ENCODE measurements around the gene OR5K4. TPM values are rescaled to one million over a fixed set of nuclear protein-coding genes. Genes with fewer than 3 reads are reported as not detected.
A peak's percentile ranks its signal among the peaks of the same experiment; 100 is the strongest.

The OR5K4 gene
- 231 and 236 TPM in 2 replicates for total RNA-seq (2013; cell fraction: nucleolus; rRNA removed)
- 0.38 TPM in 1 of 2 replicates, not detected in the other for total RNA-seq (2014; rRNA removed)
- not detected in 2 replicates for total RNA-seq (2014; rRNA removed; fragmentation: Illumina TruSeq; extraction: Trizol)
- not detected in 2 replicates for total RNA-seq (2021)
- not detected for polyA plus RNA-seq (2011; ENCODE audit: low read depth)
- 2.1 and 3.4 TPM in 2 replicates for polyA plus RNA-seq (2011; rRNA removed)
- polyA plus RNA-seq (2011; cell fraction: cytosol; rRNA removed): 0.07 and 0.12 TPM in 2 replicates
- 6.2 and 6.7 TPM in 2 replicates for polyA plus RNA-seq (2011; cell fraction: nucleus; rRNA removed)
- polyA plus RNA-seq (2012): not detected in 2 replicates
- polyA plus RNA-seq (2014; fragmentation: Illumina TruSeq; extraction: Trizol): not detected in 2 replicates
- polyA plus RNA-seq (2014; fragmentation: Nextera tagmentation; extraction: Ambion mirVana): not detected
- polyA plus RNA-seq (2014; rRNA removed): not detected in 2 replicates
- polyA plus RNA-seq (2016; fragmentation: Nextera tagmentation; extraction: Ambion mirVana): not detected
- polyA minus RNA-seq (2011; rRNA and poly(A)+ RNA removed): 26.3 and 30.4 TPM in 2 replicates
- polyA minus RNA-seq (2011; cell fraction: cytosol; rRNA and poly(A)+ RNA removed): not detected in 2 replicates
- polyA minus RNA-seq (2011; cell fraction: nucleus; rRNA and poly(A)+ RNA removed): 49.4 and 68.4 TPM in 2 replicates
- Bru-seq, nascent RNA: percentile 93 among the genes with signal in this experiment
- BruChase-seq, experiment 1, labeled RNA remaining after a 6-hour chase: percentile 95 among the genes with signal in this experiment
- BruChase-seq, experiment 2, labeled RNA remaining after a 2-hour chase: percentile 97 among the genes with signal in this experiment
- long read RNA-seq, experiment 1: 0 reads
- long read RNA-seq, experiment 2: 0 reads

- H3K9ac ChIP-seq (ENCODE audit: control insufficient read depth, insufficient read depth, low read length): no peak within 1 kb of the TSS
- FAIRE-seq (no peak), DNase-seq (ENCODE audit: low read depth, low spot score) (no peak), ATAC-seq (no peak)
- 48% methylated on average over 2 of the region's 2 CpGs for WGBS (ENCODE audit: insufficient coverage, insufficient replicate concordance, low lambda C conversion rate, missing lambda C conversion rate)
- TF ChIP-seq SP1 (IDR thresholded peaks at IDR 0.05; ENCODE audit: low read depth, low read length) (no peak), MAX (IDR thresholded peaks at IDR 0.05; ENCODE audit: low read depth, low read length) (no peak), HDAC2 (IDR thresholded peaks at IDR 0.05) (no peak), STAT3 (IDR thresholded peaks at IDR 0.05; ENCODE audit: low read depth, low read length) (no peak), HDGF (IDR thresholded peaks at IDR 0.05) (no peak), BACH1 (IDR thresholded peaks at IDR 0.05; ENCODE audit: borderline replicate concordance) (no peak)
- RAD21 ChIA-PET (ENCODE audit: unreplicated experiment): no interaction called here
- H3K4me2 ChIP-seq (ENCODE audit: control insufficient read depth, insufficient read depth): no peak within 1 kb of the TSS
- intact Hi-C loops (cut with micrococcal nuclease; ENCODE audit: unreplicated experiment) (no loop called here), in situ Hi-C loops (cut with MboI) (no loop called here)
- BruUV-seq (replicated peaks): no TSS peak
- POLR2A ChIA-PET: no interaction called here
- SMC1A ChIA-PET (ENCODE audit: uncharacterized antibody, unreplicated experiment): no interaction called here
- no peaks in the 10 kb centered on the region for H4K20me1 ChIP-seq (ENCODE audit: control insufficient read depth, insufficient read depth)
- H3K79me2 ChIP-seq (ENCODE audit: control insufficient read depth, insufficient read depth, low read length): no peaks in the 10 kb centered on the region
- no peak within 1 kb of the TSS for H3K4me3 ChIP-seq
- H3K36me3 ChIP-seq (ENCODE audit: control insufficient read depth in 2 of 2, insufficient read depth in 2 of 2, low read length in 1 of 2): no peaks in the 10 kb centered on the region
- CTCF ChIA-PET: no interaction called here
- no peaks in the 10 kb centered on the region for H3K27me3 ChIP-seq (replicated peaks in 1 of 2; ENCODE audit: control insufficient read depth in 2 of 2, insufficient read depth in 2 of 2, low read length in 1 of 2)
- H3K9me3 ChIP-seq (replicated peaks; ENCODE audit: control insufficient read depth, insufficient read depth, low read length): no peaks in the 10 kb centered on the region; the same call in 2 of the 3 replicates
- H2AFZ ChIP-seq (ENCODE audit: control insufficient read depth, low read depth, low read length): no peak within 1 kb of the TSS
- no peak within 1 kb of the TSS for H3K27ac ChIP-seq (ENCODE audit: control insufficient read depth, insufficient read depth)
- no peaks in the 10 kb centered on the region for H3K4me1 ChIP-seq (ENCODE audit: control insufficient read depth, insufficient read depth, low read length)
These were observed at the start of gene OR5K4 for GRCh38 chr3:98353554-98353953. Gene OR5K4, plus strand, starts transcription at chr3:98353854. Its CDS starts 0 bp downstream, at chr3:98353854.

Data from GM12878 (cell line).